CMK (cell line): ENCODE measurements around the gene ESPNL.

Experiments
- DNase-seq: peaks from one replicate; pipeline ENCODE4 v3.0.0-alpha.2; 2010; ENCODE audit warnings: low read depth

ESPNL gene

GRCh38 chr2:238171575-238172187 is 71.5 kb downstream of the ESPNL start:
- DNase-seq, result no peak

- DNase-seq, result no peak
These were observed 72.3 kb downstream of the ESPNL start for GRCh38 chr2:238172439-238172838.

- DNase-seq, result no peak
These were observed 73.6 kb downstream of the ESPNL start for GRCh38 chr2:238173692-238174091.

- DNase-seq, result no peak
These were observed 74.2 kb downstream of the ESPNL start for GRCh38 chr2:238174291-238174690.

GRCh38 chr2:238174701-238175100 is 74.6 kb downstream of the ESPNL start:
- DNase-seq, result no peak

- DNase-seq, result no peak
These were observed 76.5 kb downstream of the ESPNL start for GRCh38 chr2:238176613-238177012.

- no peak for DNase-seq
These were observed 80.4 kb downstream of the ESPNL start for GRCh38 chr2:238180554-238180953.

GRCh38 chr2:238182362-238182761 is 82.2 kb downstream of the ESPNL start:
- DNase-seq, result no peak
